NCI-H187 treated with DMSO at 0.1 percent for 48 hours (cell line): ENCODE data around the gene ANKRD44.
"Not testable (repeated sequence)": the region's sequence is repeated elsewhere in the genome, so short reads cannot be mapped to it uniquely, and the experiment has no call there.

Source experiments
- DNase-seq: peaks from one replicate; lab custom pipeline; 2025; lab: John Stamatoyannopoulos, UW

The ANKRD44 gene

GRCh38 chr2:197028633-197029032 is 281.9 kb downstream of the ANKRD44 start:
- DNase-seq, result no peak

- no peak for DNase-seq
Observed at GRCh38 chr2:197028230-197028629, 282.4 kb downstream of the ANKRD44 start.

GRCh38 chr2:197024206-197024605 is 286.4 kb downstream of the ANKRD44 start:
- no peak for DNase-seq

GRCh38 chr2:197020921-197021320 is 289.7 kb downstream of the ANKRD44 start:
- DNase-seq, result not testable (repeated sequence)

- DNase-seq, result no peak
Observed at GRCh38 chr2:197013098-197013497, 297.5 kb downstream of the ANKRD44 start.

- no peak for DNase-seq
Observed at GRCh38 chr2:197011801-197012641, 298.6 kb downstream of the ANKRD44 start.

- DNase-seq, result no peak
Observed at GRCh38 chr2:197011021-197011417, 299.6 kb downstream of the ANKRD44 start.

GRCh38 chr2:197010200-197011020 is 300.2 kb downstream of the ANKRD44 start:
- DNase-seq, result no peak

GRCh38 chr2:197008741-197009341 is 301.7 kb downstream of the ANKRD44 start:
- not testable (repeated sequence) for DNase-seq

GRCh38 chr2:197007716-197008628 is 302.6 kb downstream of the ANKRD44 start:
- DNase-seq, result no peak

- no peak for DNase-seq
Observed at GRCh38 chr2:197001921-197002320, 308.7 kb downstream of the ANKRD44 start.

- no peak for DNase-seq
Observed at GRCh38 chr2:196995757-196996314, 314.7 kb downstream of the ANKRD44 start.

- DNase-seq, result no peak
Observed at GRCh38 chr2:196994764-196995163, 315.8 kb downstream of the ANKRD44 start.

- DNase-seq, result no peak
Observed at GRCh38 chr2:196993617-196994016, 317.0 kb downstream of the ANKRD44 start.

- no peak for DNase-seq
Observed at GRCh38 chr2:196992466-196992865, 318.1 kb downstream of the ANKRD44 start.

GRCh38 chr2:196990788-196991461 is 319.7 kb downstream of the ANKRD44 start:
- DNase-seq, result no peak

- no peak for DNase-seq
Observed at GRCh38 chr2:196990092-196990491, 320.5 kb downstream of the ANKRD44 start.

GRCh38 chr2:196989496-196989895 is 321.1 kb downstream of the ANKRD44 start:
- DNase-seq, result no peak

GRCh38 chr2:196988639-196989038 is 321.9 kb downstream of the ANKRD44 start:
- no peak for DNase-seq

- peak; percentile 5 for DNase-seq
Observed at GRCh38 chr2:196987649-196988364, 322.8 kb downstream of the ANKRD44 start.
